GM19438 (cell line): ENCODE results near the gene ATP8B4.
"Not testable (repeated sequence)": the region's sequence is repeated elsewhere in the genome, so short reads cannot be mapped to it uniquely, and the experiment has no call there.

Source experiments
- ATAC-seq: cut with Tn5 transposase; IDR thresholded peaks from one replicate; pipeline ENCODE4 v1.9.1; 2021; ENCODE audit warnings: low read depth; ENCODE audit not compliant: unreplicated experiment

Gene ATP8B4

DNA sequence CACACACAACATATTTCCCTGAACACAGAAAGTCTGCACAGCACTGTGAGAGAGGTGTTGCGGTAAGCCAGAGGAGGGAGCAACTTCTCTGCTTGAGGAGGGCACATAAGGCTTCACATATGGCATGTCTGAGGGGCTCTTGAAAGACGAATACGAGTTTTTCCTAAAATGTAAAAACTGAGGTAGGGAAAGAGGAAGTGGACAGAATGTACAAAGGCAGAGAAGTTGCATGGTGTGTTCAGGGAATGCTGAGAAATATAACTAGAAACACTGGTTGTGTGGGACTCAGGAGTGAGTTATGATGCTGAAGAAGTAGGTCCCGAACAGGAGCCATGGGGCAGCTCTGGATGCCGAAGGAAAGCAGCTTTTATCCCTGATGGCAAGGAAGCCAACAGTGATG, 22.8 kb upstream of the ATP8B4 start:
- ATAC-seq = no peak

DNA sequence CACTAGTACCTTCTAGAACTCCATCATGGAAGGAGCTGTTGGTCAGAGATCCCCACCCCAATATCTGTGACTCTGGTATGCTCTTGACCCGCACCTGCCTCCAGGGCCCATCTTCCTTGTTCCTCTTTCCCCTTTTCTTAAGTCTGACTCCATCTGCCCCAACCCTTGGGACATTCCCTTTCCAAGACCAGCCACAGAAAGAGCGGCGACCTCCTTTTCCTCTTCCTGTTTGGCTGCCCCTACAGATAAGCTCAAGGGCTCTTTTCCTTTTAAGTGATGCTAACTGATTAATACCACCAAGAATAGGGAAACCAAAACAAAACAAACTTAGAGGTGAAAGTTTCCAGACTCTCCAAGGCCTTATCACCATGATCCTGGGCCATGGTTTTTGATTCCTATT, 21.9 kb upstream of the ATP8B4 start:
- ATAC-seq = no peak

DNA sequence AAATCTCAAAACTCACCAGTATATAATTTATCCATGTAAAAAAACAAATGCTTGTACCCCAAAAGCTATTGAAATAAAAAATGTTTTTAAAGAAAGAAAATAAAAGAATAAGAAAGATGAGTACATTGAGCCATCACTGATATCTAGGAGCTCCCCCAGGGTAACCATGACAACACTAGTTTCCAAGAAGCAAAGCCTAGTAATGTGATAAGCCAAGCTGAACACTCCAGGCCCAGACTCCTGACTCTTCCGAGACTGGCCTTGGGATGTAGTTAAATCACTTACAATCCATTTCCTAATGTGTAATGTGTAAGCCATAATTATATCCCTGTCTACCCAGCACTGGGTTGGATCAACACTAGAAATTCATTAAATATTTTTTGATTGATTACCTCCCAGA, 21.1 kb upstream of the ATP8B4 start:
- ATAC-seq = no peak

DNA sequence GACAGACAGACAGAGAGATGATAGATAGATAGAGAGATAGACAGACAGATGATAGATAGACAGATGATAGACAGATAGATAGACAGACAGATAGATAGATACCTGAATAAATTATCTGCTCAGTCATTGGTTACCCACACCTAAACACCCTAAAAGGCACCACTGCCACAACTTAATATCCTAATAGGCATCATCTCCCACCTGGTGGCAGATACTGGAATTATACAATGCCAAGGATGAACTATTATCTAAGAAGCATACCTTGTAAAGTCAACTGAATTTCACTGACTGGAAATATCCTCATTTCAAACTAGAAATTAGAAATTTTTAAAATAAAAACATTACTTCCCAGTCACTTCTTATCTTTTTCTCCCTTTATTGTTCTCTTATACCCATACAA, 19.4 kb upstream of the ATP8B4 start:
- no peak for ATAC-seq

DNA sequence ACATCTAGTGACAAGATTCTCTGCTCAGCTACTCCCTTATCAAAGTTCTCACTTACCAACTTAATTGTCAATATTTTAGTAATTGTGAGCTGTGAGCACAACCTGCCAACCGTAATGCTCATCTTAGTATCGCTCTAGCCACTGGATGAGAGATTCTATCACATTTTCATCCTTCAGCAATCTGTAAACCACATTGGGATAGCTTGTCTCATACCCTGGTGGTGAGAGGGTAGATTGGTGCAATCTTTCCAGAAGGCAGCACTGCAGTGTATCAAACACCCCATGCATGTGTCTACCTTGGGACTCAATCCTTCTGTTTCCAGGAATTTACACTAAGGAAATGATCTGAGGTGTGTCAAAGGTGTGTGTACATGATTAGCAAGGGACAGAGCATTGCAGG, 18.9 kb upstream of the ATP8B4 start:
- no peak for ATAC-seq

DNA sequence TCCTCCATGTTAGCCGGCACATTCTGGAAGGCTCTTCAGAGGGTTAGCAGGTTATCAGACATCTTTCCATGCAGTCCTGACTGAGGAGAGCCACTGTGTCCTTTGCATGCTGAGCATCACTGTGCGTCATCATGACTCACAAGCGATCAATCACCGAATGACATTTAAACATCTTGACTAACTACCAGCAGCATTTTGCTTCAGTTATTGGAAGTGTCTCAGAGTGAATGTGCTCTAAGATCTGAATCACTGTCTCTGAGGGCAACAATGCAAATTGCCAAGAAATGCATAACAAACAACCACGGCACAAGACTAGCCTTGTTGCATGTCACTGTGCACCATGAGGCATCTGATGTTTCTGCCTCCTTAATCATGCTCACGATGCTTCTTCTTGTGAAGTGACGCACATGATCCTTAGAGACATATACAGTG, 18.3 kb upstream of the ATP8B4 start:
- ATAC-seq = no peak

DNA sequence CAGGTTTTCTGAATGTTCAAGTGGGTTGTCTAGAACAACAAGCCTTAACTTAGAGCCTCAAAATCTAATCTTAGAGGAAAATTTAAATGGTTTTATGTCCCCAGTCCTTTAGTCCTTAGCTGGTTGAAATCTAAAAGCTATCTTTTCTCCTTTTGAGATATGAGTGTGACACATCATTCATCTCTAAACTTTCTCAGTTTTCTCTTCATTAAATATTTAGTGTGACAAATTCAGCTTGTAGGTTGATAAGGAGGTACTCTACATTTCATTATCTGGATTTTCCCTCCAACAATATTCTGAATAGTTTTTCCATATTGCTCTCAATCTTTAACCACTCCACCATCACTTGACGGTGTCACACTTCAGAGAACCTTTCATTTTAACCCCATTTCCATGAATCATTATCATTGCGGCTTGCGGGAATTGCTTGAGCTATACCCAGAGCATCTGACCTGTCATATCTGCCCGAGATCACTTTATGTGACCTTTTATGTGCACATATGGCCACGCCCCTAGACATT, 16.1 kb upstream of the ATP8B4 start:
- ATAC-seq = no peak

DNA sequence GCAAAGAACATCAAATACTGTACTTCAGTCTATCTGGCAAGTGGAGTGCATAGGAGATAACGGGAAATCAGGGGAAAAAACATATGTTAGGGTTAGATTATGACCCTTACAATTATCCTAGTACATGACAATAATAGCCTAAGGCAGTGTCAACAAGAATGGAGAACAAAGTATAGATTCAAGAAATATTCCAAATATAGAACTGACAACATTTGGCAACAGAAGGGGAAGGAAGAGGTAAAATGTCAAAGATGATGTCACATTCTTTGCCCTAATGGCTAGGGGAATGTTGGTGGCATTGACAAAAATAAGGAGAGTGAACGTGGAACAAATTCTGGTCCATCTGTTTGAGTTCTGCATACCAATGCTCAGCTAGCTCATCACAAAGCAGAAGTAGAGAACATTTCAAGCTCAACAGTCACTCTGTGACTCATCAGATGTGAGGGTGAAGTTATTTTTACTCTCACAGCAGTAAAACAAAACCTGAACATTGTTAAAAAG, 15.5 kb upstream of the ATP8B4 start:
- ATAC-seq = no peak

DNA sequence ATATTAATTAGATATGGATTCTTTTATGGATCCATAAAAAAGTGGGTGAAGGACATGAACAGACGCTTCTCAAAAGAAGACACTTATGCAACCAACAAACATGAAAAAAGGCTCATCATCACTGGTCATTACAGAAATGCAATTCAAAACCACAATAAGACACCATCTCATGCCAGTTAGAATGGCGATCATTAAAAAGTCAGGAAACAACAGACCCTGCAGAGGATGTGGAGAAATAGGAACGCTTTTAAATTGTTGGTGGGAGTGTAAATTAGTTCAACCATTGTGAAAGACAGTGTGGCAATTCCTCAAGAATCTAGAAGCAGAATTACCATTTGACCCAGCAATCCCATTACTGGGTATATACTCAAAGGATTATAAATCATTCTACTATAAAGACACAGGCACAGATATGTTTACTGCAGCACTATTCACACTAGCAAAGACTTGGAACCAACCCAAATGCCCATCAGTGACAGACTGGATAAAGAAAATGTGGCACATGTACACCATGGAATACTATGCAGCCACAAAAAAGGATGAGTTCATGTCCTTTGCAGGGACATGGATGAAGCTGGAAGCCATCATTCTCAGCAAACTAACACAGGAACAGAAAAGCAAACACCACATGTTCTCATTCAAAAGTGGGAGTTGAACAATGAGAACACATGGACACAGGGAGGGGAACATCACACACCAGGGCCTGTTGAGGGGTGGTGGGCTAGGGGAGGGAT, 13.4 kb upstream of the ATP8B4 start:
- ATAC-seq = not testable (repeated sequence)

DNA sequence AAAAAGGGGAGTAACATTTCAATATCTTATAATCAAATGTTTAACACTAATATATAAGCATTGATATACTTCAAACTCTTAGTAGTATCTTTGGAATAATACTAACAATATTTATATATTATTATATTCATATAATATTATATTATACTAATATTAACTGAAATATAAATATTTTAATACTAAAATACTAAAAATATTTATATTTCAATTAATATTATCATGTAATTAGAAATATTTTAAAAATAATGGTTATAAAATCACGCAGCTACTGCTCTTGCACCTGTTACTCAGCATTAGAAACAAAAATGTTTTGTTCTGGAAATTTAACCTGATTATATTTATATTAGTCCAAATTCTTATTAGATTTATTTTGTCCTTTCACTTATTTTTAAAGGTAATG, 12.6 kb upstream of the ATP8B4 start:
- ATAC-seq = no peak

DNA sequence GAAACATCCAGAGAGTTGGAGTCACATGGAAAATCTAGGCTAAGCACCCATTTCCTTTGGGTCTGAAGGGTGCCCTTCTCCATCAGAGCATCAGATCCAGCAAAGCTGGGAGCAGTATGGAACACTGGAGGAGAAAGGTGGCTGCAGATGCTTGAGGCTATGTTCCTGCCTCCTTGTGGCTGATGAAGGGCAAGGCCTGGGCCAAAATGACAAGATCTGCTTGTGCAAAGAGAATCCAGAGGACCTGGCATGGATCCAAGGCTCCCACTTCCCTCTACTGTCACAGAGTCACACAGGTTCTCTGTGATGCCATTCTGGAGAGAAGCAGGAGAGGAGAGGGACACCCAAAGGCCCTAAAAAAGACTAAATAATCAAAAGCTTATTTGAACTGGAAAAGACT, 9.2 kb upstream of the ATP8B4 start:
- ATAC-seq = no peak

DNA sequence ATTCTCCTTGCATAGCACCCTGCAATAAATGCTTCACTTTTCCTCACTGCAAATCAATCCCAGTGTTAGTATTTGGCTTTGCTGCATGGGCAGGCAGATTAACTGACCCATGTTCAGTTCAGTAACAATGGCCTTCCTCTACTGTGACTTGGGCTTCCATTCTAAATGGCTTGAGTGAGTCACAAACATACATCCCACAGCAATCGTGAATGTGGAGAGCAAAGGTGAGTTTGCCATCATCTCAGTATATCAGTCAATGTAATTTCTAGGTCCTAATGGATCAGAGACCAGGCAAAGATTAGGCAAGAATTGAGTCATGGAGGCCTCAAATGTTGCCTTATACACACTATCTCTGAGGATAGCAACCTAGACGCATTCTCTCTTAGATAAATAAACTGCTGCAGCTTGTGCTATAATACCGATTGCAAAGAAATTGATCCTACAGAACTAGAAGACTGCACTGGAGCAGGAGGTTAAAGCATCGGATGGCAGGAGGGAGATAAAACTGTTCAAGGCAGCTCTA, 8.3 kb upstream of the ATP8B4 start:
- ATAC-seq = no peak

DNA sequence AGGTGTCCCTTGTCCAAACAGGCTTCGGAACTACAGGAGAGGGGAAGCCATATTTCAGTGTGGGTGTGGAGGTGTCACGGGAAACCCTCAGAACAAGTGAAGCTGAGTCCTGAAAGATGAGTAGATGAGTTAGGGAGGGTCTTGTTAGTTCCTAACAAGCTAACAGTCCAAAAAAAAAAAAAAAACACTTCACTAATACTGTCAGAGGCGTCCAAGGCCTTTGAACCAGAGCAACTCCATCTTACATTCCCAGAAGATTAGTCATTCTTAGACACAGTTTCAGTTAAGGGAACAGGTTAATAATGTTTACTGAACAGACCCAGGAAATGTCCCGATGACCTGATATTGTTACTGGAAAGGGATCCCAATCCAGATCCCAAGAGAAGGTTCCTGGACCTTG, 7.0 kb upstream of the ATP8B4 start:
- ATAC-seq = no peak

DNA sequence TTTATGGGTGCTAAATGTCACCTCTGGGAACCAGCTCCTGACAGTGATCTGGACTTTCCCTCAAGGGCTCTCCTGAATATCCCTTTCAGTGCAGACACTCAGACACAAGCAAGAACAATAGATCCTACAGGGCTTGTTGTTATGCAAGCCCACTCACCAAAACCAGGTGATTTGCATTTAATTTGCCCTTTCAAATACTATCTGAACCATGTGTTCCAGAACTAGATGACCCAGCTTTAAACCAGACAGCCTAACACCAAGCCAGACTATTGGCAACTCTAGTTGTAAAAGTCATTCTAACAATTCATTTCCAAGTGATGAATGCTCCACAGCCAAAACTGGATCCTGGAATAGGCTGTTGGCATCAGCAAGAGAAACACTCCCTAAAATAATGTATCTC, 5.6 kb upstream of the ATP8B4 start:
- ATAC-seq = no peak

DNA sequence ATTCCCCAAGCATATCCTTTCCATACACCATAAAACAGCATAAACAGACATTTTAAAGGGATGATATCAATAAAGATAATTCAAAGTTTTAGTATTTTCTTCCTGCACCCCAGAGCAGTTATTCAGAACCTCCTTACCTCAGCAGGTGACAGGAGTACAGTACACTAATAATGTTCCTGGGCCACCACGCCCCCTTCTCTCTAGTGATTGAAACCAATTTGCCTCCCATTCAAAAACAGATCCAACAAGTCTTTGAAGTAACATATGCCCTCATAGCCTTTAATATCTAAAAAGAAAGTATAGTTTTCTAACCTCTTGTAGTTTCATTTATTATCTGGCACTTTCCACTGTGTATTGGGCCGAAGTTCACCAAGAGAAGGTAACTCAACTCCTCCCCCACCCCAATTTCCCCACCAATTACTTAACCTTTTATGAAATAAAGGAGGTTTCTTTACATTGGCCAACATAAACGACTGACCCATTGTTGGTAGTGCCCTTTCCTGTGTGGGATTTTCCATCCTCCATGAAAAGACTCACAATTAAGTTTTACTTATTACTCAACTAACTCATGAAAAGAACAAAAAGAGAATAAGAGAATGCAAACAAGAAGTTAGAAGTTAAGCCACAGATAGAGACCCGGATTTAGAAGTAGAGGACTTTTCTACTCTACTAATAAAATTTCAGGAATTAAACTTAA, 5.0 kb upstream of the ATP8B4 start:
- no peak for ATAC-seq

DNA sequence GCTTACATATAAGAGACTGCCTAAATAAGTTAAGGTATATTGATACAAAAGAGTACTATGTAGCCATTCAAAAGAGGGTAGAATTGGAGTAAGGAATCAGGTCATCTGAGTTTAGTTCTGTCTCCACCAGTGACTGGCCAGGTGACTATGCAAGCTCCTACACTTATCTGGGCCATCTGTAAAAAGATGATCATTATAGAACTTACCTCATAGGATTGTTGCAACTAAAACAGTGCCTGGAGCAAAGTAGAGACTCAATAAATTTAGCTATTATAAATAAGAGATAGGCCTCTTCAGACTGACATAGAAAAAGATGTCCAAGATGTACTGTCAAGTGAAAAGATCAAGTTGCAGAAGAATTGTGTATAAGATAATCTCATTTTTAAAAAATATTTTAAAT, 1.7 kb upstream of the ATP8B4 start:
- no peak for ATAC-seq

DNA sequence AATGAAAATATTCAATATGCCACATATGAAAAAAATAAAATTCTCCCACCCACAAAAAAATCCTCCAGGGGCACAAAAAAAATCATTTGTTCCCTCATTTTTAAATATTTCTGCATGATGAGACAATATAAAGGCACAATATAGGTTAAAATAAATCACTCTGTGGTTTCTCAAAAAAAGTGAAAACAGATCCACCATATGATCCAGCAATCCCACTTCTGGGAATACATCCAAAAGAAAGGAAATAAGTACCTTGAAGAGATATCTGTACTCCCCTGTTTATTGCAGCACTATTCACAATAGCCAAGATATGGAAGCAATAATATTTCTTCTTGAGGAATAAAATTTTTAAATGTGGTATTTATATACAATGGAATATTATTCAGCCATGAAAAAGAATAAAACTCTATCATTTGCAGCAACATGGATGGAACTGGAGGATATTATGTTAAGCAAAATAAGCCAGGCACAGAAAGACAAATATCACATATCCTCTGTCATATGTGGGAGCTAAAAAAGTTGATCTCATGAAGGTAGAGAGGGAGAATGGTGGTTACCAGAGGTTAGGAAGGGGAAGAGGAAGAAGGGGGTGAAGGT, 1.5 kb downstream of the ATP8B4 start:
- no peak for ATAC-seq

DNA sequence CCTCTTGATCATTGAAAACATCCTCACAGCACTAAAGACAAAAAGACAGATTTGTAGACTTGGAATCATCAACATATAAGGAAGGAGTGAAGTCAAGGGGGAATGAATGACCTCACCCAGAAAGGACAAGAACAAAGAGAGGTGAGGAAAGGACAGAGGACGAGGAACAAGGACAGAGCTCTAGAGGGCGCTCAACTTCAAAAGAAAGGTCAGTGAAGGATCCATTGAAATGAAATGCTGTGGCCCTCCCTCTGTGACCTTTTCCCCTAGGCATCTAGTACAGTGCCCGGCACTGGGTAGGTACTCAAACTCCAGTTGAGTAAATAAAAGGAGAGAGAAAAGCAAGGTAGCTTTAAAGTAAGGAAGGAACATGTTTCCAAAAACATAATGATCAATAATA, 2.6 kb downstream of the ATP8B4 start:
- ATAC-seq = no peak

DNA sequence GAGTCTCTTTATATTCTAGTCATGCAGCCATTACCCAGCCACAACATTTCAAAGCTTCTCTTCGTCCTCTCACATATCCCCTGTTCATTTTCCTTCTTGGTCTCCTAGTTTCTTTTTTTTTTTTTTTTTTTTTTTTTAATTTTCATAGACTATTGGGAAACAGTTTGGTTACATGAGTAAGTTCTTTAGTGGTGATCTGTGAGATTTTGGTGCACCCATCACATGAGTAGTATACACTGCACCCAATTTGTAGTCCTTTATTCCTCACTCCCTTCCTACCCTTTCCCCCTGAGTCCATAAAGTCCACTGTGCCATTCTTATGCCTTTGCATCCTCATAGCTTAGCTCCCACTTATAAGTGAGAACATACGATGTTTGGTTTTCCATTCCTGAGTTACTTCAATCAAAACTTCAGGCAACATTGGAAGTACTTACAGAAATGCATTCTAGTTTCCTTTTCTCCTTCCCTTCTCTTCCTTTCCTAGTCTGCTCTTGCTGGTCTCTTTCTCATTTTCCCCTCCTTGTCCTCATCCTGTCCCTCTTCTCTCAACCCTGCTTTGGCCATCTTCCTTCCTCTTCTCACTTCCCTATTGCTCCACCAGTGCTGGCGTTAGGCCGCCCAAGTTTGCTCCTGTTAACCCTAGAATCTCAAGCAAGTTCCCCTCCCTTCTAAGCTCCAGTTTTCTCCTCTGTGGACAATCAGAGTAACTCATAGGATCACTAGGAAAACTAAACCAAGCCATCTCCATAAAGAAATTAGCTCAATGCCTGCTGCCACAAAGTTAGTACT, 4.8 kb downstream of the ATP8B4 start:
- no peak for ATAC-seq

DNA sequence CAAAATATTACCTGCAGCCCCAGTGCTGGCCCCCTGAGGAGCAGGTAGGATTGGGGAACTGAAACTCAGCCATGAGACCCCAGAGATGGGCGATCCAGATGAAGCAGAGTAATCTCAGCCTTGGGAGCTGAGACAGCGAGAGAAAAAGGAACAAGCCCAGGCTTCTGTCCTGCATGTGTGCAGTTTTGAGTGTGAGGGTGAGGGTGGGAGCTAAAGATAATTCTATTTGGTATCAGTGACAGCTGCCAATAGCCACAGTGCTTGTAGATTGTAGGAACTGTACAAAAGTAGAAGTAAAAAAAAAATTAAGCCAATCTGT, 5.9 kb downstream of the ATP8B4 start:
- ATAC-seq = no peak
